Measurements from ENCODE around the gene KRTAP10-6.
A peak's percentile ranks its signal among the peaks of the same experiment; 100 is the strongest.

The KRTAP10-6 gene

DNA sequence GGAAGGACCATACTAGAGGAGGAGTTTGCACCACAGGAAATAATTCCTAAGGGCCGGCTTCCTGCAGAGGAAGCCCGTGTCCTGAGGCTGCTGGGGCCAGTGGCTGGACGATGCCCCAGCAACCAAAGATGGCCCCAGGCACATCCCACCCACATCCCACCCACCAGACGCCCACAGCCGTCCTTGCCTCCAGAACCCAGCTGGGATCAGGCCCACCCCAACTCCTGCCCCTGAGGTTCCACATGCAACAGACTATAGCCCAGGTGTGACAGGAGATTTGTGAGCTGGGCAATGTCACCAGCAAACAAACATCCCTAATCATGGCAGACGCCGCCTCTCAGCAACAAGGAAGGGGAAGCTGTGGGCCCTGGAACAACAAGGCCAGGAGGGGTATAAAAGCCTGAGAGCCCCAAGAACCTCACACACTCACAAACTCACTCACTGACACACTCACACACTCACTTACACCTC is 34.4 kb upstream of the KRTAP10-6 start, which contains the start of gene KRTAP10-9:
Gene KRTAP10-9 (plus strand): TSS at position 421 of the 471 bp plus-strand sequence. CDS start 79 bp downstream, outside the sequence.
- no peak for DNase-seq (ENCODE audit: low read depth in 1 of 2, low spot score in 1 of 2)
- in situ Hi-C loops (cut with HindIII; ENCODE audit: low pct_unique_long_range_greater_than_20kb, low sequenced_read_pairs) = no loop called here
- no peak for TF ChIP-seq JUND (IDR thresholded peaks at IDR 0.05; ENCODE audit: low read depth)

DNA sequence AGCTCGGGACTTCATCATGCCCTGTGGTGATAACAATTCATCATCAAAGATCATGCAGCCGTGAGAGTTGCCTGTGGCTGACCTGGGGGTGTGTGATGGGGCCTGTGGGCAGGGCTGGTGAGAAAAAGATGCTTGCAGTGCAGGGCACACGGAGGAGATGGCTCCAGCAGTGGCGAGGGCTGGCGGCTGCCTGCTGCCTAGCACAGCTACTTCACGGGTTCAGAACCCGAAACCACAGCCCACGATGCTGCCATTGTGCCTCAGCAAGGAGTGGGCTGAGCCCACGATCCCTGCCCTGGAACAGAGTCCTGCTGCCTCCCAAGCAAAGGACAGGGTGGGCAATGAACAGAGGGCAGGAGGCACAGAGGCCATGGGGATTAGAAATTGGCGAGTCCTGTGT is 34.0 kb upstream of the KRTAP10-6 start:
- no peak for TF ChIP-seq JUND (IDR thresholded peaks at IDR 0.05; ENCODE audit: low read depth)
- no peak for DNase-seq (ENCODE audit: low read depth in 1 of 2, low spot score in 1 of 2)
- in situ Hi-C loops (cut with HindIII; ENCODE audit: low pct_unique_long_range_greater_than_20kb, low sequenced_read_pairs) = no loop called here

DNA sequence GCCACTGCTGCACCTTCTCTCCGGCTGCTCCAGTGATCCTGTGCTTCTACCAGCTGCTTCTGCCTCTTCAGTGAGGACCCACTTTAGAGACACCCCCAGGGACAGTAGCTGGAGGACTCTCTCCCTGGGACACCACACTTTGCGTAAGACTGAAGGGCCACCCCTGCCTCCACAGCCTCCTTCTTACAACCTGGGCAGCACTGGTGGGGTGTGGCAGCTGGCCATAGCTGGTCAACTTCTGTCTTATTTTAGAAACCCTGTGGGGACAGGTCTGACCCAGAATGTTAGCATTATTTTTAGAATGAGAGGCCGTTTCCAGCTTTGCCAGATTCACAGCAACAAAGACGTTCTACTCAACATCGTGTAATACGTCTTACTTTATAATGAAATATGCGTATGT is 33.5 kb upstream of the KRTAP10-6 start:
- no peak for TF ChIP-seq JUND (IDR thresholded peaks at IDR 0.05; ENCODE audit: low read depth)
- DNase-seq (ENCODE audit: low read depth in 1 of 2, low spot score in 1 of 2) = no peak
- in situ Hi-C loops (cut with HindIII; ENCODE audit: low pct_unique_long_range_greater_than_20kb, low sequenced_read_pairs) = no loop called here

DNA sequence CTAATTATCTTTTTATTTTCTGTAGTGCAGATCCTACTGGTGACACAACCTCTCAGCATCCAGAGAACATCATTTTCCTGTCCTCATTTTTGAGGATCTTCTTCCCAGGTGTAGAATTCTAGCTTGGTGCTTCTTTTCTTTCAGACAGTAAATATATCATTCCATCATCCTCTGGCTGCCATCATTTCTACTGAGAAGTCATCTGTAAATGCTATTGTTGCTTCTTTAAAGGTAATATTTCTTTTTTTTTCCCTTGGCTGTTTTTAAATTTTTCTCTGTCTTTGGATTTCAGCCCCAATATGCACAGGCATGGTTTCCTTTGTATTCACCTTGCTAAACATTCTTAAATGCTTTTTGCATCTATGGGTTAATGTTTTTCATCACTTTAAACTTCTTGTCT is 31.3 kb upstream of the KRTAP10-6 start:
- in situ Hi-C loops (cut with HindIII; ENCODE audit: low pct_unique_long_range_greater_than_20kb, low sequenced_read_pairs) = no loop called here
- TF ChIP-seq JUND (IDR thresholded peaks at IDR 0.05; ENCODE audit: low read depth) = no peak
- no peak for DNase-seq (ENCODE audit: low read depth in 1 of 2, low spot score in 1 of 2)

DNA sequence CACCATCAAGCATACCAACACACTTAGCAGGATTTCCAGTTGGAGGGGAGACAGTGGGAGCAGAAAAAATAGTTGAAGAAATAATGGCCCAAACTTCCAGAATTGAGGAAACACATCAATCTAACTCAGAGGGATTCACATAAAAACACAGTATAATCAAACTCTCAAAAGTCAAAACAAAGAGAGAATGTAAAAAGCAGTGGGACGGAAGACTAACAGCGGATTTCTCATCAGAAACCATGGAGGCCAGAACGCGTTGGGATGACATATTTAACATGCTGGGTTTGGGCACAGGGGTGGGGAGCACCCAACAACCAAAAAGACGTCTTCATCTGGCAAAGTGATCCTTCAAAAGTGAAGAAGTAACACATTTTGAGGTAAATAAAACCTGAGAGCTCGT is 27.6 kb upstream of the KRTAP10-6 start:
- TF ChIP-seq JUND (IDR thresholded peaks at IDR 0.05; ENCODE audit: low read depth) = no peak
- in situ Hi-C loops (cut with HindIII; ENCODE audit: low pct_unique_long_range_greater_than_20kb, low sequenced_read_pairs) = no loop called here
- no peak for DNase-seq (ENCODE audit: low read depth in 1 of 2, low spot score in 1 of 2)

DNA sequence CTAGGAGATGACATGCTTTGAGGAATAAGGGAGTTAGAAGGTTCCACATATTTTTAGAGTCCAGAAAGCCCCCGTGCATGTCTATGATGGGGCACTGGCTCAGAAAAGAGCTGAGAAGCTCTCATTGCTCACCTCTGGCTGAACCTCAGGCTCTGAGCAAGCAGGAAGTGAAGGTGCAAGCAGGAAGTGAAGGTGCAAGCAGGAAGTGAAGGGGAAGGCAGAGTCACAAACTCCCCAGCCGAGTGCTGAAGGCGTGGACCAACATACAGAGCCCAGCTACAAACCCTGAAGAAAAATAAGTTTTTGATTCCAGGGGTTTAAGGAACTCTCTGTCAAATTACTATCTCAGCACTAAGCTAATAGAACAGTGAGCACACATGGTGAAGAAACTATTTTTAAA is 26.6 kb upstream of the KRTAP10-6 start:
- TF ChIP-seq JUND (IDR thresholded peaks at IDR 0.05; ENCODE audit: low read depth) = no peak
- DNase-seq (ENCODE audit: low read depth in 1 of 2, low spot score in 1 of 2) = peak in 1 of 2 experiments; percentile 29
- in situ Hi-C loops (cut with HindIII; ENCODE audit: low pct_unique_long_range_greater_than_20kb, low sequenced_read_pairs) = no loop called here

DNA sequence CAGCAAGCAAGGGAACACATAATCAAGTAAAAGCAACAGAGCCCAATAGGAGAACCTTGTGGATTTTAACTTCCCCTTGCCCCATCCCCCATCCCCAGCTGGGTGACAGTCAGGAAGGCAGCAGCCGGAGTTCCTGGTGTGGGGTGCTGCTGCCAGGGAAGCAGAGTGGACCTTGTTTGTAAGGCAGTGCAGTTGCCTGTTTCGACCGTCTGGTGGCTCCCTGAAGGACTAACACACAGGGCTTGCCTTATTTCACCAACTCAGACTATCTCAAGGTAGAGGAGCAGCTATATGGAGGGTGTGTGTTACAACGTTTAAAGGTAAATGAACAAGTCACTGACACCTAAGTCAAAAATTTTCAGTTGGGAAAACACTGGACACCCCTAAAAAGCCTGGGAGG is 26.2 kb upstream of the KRTAP10-6 start:
- peak; percentile 21 to 68 for DNase-seq (ENCODE audit: low read depth in 1 of 2, low spot score in 1 of 2)
- TF ChIP-seq JUND (IDR thresholded peaks at IDR 0.05; ENCODE audit: low read depth) = no peak
- in situ Hi-C loops (cut with HindIII; ENCODE audit: low pct_unique_long_range_greater_than_20kb, low sequenced_read_pairs) = no loop called here

DNA sequence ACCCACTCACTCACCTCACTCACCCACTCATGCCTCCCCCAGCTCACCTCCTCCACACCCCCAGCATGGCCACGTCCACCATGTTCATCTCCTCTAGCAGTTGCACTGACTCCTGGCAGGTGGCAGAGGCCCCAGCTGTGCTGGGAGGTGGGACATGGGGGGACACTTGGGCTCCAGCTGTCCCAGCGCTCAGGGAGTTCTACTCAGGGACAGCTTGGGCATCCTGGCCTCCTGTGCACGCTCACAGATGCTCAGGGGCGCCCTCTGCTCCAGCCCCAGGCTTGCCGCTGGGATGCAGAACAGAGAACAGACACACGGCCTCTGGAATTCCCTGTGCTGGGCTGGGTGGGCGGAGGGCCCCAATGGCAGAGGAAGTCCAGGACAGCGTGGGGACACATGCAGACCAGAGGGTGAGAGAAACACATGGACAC is 24.8 kb upstream of the KRTAP10-6 start:
- TF ChIP-seq JUND (IDR thresholded peaks at IDR 0.05; ENCODE audit: low read depth) = no peak
- in situ Hi-C loops (cut with HindIII; ENCODE audit: low pct_unique_long_range_greater_than_20kb, low sequenced_read_pairs) = no loop called here
- DNase-seq (ENCODE audit: low read depth in 1 of 2, low spot score in 1 of 2) = no peak

DNA sequence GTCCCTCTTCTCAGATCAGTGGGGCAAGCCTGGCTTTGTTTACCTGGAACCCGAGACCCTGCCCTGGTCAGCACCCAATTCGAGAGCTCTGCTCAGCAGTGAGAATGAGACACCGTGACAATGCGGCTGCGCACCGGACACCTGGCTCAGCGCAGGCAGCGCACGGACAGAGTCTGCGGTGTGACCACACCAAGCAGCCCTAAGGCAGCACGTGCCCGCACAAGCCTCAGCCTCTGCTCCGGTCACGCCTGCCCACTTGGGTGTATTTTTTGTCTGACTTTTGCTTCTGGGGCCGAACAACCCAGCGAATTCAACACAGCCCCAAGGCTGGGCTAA is 24.3 kb upstream of the KRTAP10-6 start:
- in situ Hi-C loops (cut with HindIII; ENCODE audit: low pct_unique_long_range_greater_than_20kb, low sequenced_read_pairs) = no loop called here
- no peak for DNase-seq (ENCODE audit: low read depth in 1 of 2, low spot score in 1 of 2)
- no peak for TF ChIP-seq JUND (IDR thresholded peaks at IDR 0.05; ENCODE audit: low read depth)

DNA sequence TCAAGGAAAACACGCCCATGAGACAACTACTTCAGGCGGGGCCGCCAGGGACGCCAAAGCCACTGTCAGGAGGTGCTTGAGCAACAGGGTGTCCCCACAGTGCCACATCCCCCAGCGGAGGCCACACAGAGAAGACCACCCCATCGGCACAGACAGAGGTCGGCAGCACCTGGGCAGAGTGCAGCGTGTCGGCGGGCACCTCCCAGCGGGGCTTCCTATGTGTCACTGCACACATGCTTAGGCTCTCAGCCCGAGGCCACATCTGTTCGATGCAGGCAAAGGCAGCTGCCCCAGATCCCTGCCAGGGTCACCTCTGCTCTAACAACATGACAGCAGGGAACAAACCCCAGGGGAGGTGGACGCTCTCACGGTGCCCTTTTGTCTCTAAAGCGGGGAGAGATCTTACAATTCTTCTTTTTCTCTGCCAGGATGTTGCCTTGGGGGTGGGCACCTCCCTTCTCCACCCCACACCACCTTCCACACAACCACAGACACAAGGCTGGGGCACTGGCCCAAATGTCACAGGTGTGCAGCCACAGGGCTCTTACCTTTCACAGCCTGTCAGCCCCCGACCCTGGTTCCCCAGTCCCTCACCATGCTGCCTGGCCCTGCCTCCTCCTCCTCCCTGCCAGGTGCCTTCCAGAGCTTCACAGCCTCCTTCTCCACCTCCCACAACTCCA is 23.7 kb upstream of the KRTAP10-6 start:
- DNase-seq (ENCODE audit: low read depth in 1 of 2, low spot score in 1 of 2) = no peak

GRCh38 chr21:44615466-44615865 is 23.2 kb upstream of the KRTAP10-6 start:
- DNase-seq (ENCODE audit: low read depth in 1 of 2, low spot score in 1 of 2) = no peak
- in situ Hi-C loops (cut with HindIII; ENCODE audit: low pct_unique_long_range_greater_than_20kb, low sequenced_read_pairs) = no loop called here
- TF ChIP-seq JUND (IDR thresholded peaks at IDR 0.05; ENCODE audit: low read depth) = no peak

More for the DNA sequence above, 23.7 kb upstream of the KRTAP10-6 start:
- in situ Hi-C loops (cut with HindIII; ENCODE audit: low pct_unique_long_range_greater_than_20kb, low sequenced_read_pairs) = no loop called here
- no peak for TF ChIP-seq JUND (IDR thresholded peaks at IDR 0.05; ENCODE audit: low read depth)

DNA sequence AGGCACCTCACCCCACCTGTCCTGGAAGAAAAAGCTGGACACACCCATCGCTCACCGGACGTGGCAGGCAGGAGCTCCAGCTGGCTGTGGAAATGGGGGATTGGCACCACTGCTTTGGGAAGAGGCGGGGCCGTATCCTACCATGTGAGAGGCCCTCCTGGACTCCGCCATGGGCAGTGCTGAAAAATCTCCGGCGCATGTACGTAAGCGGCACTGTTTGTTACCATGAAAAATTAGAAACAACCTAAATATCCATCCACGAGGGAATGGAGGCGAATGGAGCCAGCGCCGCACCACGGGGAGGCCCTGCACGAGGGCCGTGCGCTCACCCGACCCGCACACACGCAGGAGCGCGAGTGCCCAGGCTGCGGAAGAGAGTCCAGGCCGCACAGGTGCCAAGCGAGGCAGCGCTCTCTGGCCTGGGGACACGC is 22.7 kb upstream of the KRTAP10-6 start:
- TF ChIP-seq JUND (IDR thresholded peaks at IDR 0.05; ENCODE audit: low read depth) = no peak
- in situ Hi-C loops (cut with HindIII; ENCODE audit: low pct_unique_long_range_greater_than_20kb, low sequenced_read_pairs) = no loop called here
- DNase-seq (ENCODE audit: low read depth in 1 of 2, low spot score in 1 of 2) = no peak

GRCh38 chr21:44614161-44614631 is 21.9 kb upstream of the KRTAP10-6 start:
- in situ Hi-C loops (cut with HindIII; ENCODE audit: low pct_unique_long_range_greater_than_20kb, low sequenced_read_pairs) = no loop called here
- no peak for TF ChIP-seq JUND (IDR thresholded peaks at IDR 0.05; ENCODE audit: low read depth)
- DNase-seq (ENCODE audit: low read depth in 1 of 2, low spot score in 1 of 2) = no peak

Measured in T47D (cell line).